GDM1 (cell line): ENCODE data around the gene ESRRG.

Experiments used
- DNase-seq: peaks from one replicate; lab custom pipeline; 2025; lab: John Stamatoyannopoulos, UW

Gene ESRRG

GRCh38 chr1:216723274-216723780 lies at the start of gene ESRRG:
ESRRG (minus strand) TSS chr1:216723429; CDS start chr1:216723299, 130 bp downstream.
- no peak for DNase-seq

GRCh38 chr1:216771922-216772321 lies 48.7 kb upstream of the ESRRG start:
- no peak for DNase-seq

GRCh38 chr1:216766633-216767327 lies 43.6 kb upstream of the ESRRG start:
- no peak for DNase-seq

- DNase-seq = no peak
These were observed 42.4 kb upstream of the ESRRG start for GRCh38 chr1:216765346-216766300.

- DNase-seq = no peak
These were observed 34.9 kb upstream of the ESRRG start for GRCh38 chr1:216758161-216758560.

GRCh38 chr1:216757110-216757509 lies 33.9 kb upstream of the ESRRG start:
- DNase-seq = no peak

- DNase-seq = no peak
These were observed 27.7 kb upstream of the ESRRG start for GRCh38 chr1:216750961-216751360.

GRCh38 chr1:216750031-216750627 lies 26.9 kb upstream of the ESRRG start:
- no peak for DNase-seq

GRCh38 chr1:216749232-216749631 lies 26.0 kb upstream of the ESRRG start:
- no peak for DNase-seq

- DNase-seq = no peak
These were observed 19.4 kb upstream of the ESRRG start for GRCh38 chr1:216742625-216743024.

GRCh38 chr1:216740331-216740730 lies 17.1 kb upstream of the ESRRG start:
- DNase-seq = no peak

GRCh38 chr1:216739793-216740192 lies 16.6 kb upstream of the ESRRG start:
- no peak for DNase-seq

GRCh38 chr1:216732121-216732520 lies 8.9 kb upstream of the ESRRG start:
- no peak for DNase-seq

GRCh38 chr1:216731562-216731961 lies 8.3 kb upstream of the ESRRG start:
- DNase-seq = no peak

- DNase-seq = no peak
These were observed 3.2 kb upstream of the ESRRG start for GRCh38 chr1:216726435-216726834.

GRCh38 chr1:216722821-216723220 lies 408 bp downstream of the ESRRG start:
- no peak for DNase-seq

- no peak for DNase-seq
These were observed 1.4 kb downstream of the ESRRG start for GRCh38 chr1:216721863-216722262.

- no peak for DNase-seq
These were observed 2.2 kb downstream of the ESRRG start for GRCh38 chr1:216721062-216721461.

GRCh38 chr1:216711712-216712111 lies 11.5 kb downstream of the ESRRG start:
- no peak for DNase-seq

GRCh38 chr1:216710598-216711333 lies 12.5 kb downstream of the ESRRG start:
- no peak for DNase-seq

GRCh38 chr1:216710055-216710454 lies 13.2 kb downstream of the ESRRG start:
- no peak for DNase-seq

GRCh38 chr1:216705676-216706075 lies 17.6 kb downstream of the ESRRG start:
- DNase-seq = no peak
